ENCODE results near the gene RNF115.
"Not testable (repeated sequence)": the region's sequence is repeated elsewhere in the genome, so short reads cannot be mapped to it uniquely, and the experiment has no call there.

RNF115 gene

DNA sequence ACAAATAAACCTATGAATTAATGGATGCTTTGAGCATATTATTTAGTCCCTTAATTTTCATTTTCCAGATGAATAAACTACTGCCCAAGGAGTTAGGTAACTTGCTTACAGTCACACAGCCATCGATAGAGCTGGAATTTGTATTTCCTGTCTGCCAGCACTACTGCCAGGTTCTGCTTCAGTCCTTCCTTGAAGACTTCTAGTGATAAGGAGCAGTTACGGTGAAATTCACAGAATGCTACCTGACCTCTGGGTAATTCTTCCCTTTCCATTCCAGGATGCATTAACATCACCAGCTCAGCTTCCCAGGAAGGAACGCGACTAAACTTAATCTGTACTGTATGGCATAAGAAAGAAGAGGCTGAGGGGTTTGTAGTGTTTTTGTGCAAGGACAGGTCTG is 93.4 kb downstream of the RNF115 start:
- no peak overlapping the region for H3K4me3 ChIP-seq (ENCODE audit: low read depth, low read length)
- DNase-seq (ENCODE audit: low read depth), result no peak
- TF ChIP-seq MYC (IDR thresholded peaks at IDR 0.05; ENCODE audit: low read depth, low read length), result no peak
- TF ChIP-seq POLR2A (IDR thresholded peaks at IDR 0.05; ENCODE audit: extremely low read depth, insufficient read length), result no peak
- TF ChIP-seq, protein P1, sequence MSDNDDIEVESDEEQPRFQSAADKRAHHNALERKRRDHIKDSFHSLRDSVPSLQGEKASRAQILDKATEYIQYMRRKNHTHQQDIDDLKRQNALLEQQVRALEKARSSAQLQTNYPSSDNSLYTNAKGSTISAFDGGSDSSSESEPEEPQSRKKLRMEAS (IDR thresholded peaks at IDR 0.05; ENCODE audit: low read depth, low read length), result no peak
- TF ChIP-seq, protein P2, sequence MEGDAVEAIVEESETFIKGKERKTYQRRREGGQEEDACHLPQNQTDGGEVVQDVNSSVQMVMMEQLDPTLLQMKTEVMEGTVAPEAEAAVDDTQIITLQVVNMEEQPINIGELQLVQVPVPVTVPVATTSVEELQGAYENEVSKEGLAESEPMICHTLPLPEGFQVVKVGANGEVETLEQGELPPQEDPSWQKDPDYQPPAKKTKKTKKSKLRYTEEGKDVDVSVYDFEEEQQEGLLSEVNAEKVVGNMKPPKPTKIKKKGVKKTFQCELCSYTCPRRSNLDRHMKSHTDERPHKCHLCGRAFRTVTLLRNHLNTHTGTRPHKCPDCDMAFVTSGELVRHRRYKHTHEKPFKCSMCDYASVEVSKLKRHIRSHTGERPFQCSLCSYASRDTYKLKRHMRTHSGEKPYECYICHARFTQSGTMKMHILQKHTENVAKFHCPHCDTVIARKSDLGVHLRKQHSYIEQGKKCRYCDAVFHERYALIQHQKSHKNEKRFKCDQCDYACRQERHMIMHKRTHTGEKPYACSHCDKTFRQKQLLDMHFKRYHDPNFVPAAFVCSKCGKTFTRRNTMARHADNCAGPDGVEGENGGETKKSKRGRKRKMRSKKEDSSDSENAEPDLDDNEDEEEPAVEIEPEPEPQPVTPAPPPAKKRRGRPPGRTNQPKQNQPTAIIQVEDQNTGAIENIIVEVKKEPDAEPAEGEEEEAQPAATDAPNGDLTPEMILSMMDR (IDR thresholded peaks at IDR 0.05; ENCODE audit: low read depth, low read length), result no peak

DNA sequence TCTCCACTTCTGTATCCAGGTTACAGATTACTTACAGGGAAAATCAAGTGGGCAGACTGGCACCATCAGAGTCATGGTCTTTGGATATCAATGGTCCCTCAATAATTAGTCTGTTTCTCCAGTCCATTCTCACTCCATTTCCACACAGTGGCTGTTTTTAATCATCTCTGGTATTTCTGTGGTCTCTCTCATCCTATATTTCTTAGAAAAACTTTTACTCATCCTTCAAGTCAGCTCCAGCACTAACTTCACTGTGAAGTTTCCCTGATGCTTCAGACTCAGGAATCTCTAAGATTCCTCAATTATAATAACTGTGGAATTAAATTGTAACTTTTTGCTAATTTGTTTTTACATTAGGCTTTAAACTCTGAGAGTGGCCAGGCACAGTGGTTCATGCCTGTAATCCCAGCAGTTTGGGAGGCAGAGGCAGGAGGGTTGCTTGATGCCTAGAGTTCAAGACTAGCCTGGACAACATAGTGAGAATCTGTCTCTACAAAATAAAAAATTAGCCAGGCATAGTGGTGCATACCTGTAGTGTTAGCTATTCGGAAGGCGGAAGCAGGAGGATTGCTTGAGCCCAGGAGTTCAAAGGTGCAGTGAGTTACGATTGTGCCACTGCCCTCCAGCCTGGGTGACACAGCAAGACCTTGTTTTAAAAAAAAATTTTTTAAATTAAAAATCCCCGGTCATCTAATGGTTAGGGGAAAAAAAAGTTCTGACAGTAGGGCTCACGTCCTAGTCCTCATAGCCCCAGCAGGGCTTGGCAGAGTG is 94.0 kb downstream of the RNF115 start:
- TF ChIP-seq, protein P2 (IDR thresholded peaks at IDR 0.05; ENCODE audit: low read depth, low read length), result no peak
- TF ChIP-seq, protein P1 (IDR thresholded peaks at IDR 0.05; ENCODE audit: low read depth, low read length), result no peak
- TF ChIP-seq POLR2A (IDR thresholded peaks at IDR 0.05; ENCODE audit: extremely low read depth, insufficient read length), result no peak
- no peak for DNase-seq (ENCODE audit: low read depth)
- H3K4me3 ChIP-seq (ENCODE audit: low read depth, low read length), result no peak overlapping the region

DNA sequence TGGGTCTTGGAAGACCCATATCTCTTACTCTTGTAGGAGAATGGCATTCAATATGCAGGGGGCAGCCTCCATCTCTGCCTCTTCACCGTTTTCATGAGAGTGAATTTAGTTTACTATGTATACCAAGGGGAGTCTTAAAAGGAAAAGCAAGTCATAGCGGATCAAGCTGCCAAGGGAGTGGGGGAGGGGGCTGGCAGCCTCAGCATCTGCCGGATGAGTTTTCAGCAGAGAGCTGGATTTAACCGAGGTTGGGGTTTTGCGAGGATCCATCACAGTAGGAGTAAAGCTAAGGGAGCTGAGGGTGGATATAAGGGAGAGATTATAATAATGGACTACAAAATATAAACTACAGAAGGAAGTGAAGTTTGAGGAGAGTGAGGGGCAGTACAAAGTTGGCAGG is 94.7 kb downstream of the RNF115 start:
- no peak for DNase-seq (ENCODE audit: low read depth)
- TF ChIP-seq, protein P1 (IDR thresholded peaks at IDR 0.05; ENCODE audit: low read depth, low read length), result no peak
- no peak for TF ChIP-seq MYC (IDR thresholded peaks at IDR 0.05; ENCODE audit: low read depth, low read length)
- TF ChIP-seq, protein P2 (IDR thresholded peaks at IDR 0.05; ENCODE audit: low read depth, low read length), result no peak
- no peak for TF ChIP-seq POLR2A (IDR thresholded peaks at IDR 0.05; ENCODE audit: extremely low read depth, insufficient read length)

DNA sequence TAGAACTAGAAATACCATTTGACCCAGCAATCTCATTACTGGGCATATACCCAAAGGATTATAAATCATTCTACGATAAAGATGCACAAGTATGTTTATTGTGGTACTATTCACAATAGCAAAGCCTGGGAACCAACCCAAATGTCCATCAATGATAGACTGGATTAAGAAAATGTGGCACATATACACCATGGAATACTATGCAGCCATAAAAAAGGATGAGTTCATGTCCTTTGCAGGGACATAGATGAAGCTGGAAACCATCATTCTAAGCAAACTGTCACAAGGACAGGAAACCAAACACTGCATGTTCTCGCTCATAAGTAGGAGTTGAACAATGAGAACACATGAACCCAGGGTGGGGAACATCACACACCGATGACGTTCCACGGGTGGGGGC is 97.7 kb downstream of the RNF115 start:
- not testable (repeated sequence) for DNase-seq (ENCODE audit: low read depth); H3K4me3 ChIP-seq (ENCODE audit: low read depth, low read length)

More for the DNA sequence above, 94.7 kb downstream of the RNF115 start:
- no peak overlapping the region for H3K4me3 ChIP-seq (ENCODE audit: low read depth, low read length)

DNA sequence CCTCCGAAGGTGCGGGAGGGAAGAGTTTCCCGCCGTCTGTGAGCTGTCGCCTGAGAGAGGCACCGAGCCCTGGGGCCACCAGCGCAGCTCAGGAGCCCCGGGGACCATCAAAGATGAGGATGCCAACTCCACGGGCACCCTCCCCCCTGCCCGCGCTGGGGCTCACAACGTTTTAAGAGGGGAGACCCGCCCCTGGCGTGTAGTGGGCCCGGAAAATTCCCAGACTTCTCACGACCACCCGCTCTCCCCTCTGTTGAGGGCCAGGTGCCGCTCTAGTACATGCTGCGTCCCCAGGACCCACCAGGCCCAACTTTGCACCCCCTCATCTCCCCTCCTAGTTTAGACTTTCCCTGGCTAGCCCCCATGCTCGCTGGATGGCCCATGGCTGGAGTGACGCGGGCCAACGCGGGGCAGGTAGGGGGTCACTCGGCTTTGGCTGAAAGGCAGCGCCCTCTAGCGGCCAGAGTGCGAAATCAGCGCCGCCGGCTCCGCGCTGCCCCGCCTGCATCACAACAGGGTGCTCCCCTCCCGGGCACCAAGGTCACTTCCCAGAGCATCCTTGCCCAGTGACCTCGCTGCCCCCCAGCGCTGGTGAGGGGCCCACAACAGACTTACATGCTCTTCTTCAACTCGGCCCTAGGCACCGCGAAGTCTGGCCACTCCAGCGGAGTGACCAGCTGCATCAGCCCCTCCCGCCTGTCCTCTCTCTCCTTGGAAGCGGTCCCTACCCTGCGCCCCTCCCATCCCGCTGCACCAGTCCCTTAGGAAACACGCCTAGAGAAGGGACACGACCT is 102.8 kb downstream of the RNF115 start:
- no peak for TF ChIP-seq MYC (IDR thresholded peaks at IDR 0.05; ENCODE audit: low read depth, low read length)
- TF ChIP-seq, protein P2 (IDR thresholded peaks at IDR 0.05; ENCODE audit: low read depth, low read length), result peak; percentile 79
- DNase-seq (ENCODE audit: low read depth), result peak; percentile 63
- H3K4me3 ChIP-seq (ENCODE audit: low read depth, low read length), result no peak overlapping the region

DNA sequence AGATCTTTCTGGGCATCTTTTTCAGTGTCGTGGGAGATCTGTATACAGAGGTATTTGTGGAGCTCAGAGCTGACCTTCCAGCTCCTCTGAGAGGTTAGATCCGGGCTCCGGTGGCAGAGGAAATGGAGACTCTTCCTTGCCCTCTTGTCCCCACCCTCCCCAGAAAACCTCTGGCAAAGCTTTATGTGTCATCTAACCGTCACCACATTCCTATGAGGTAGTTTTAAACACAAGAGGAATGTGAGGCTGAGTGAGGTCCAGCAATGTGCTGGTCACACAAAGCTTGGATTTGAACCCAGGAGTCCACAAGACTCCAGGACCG is 103.4 kb downstream of the RNF115 start:
- no peak for DNase-seq (ENCODE audit: low read depth)
- no peak overlapping the region for H3K4me3 ChIP-seq (ENCODE audit: low read depth, low read length)
- TF ChIP-seq POLR2A (IDR thresholded peaks at IDR 0.05; ENCODE audit: extremely low read depth, insufficient read length), result no peak
- TF ChIP-seq, protein P2 (IDR thresholded peaks at IDR 0.05; ENCODE audit: low read depth, low read length), result no peak
- no peak for TF ChIP-seq MYC (IDR thresholded peaks at IDR 0.05; ENCODE audit: low read depth, low read length)
- TF ChIP-seq, protein P1 (IDR thresholded peaks at IDR 0.05; ENCODE audit: low read depth, low read length), result no peak
